ENCODE measurements around the gene PRR7. TPM values are rescaled to one million over a fixed set of nuclear protein-coding genes. Genes with fewer than 3 reads are reported as not detected.
A peak's percentile ranks its signal among the peaks of the same experiment; 100 is the strongest.

Gene PRR7
- polyA plus RNA-seq, 4 donors: 1.1 to 2.8 (median 2.3) TPM

DNA sequence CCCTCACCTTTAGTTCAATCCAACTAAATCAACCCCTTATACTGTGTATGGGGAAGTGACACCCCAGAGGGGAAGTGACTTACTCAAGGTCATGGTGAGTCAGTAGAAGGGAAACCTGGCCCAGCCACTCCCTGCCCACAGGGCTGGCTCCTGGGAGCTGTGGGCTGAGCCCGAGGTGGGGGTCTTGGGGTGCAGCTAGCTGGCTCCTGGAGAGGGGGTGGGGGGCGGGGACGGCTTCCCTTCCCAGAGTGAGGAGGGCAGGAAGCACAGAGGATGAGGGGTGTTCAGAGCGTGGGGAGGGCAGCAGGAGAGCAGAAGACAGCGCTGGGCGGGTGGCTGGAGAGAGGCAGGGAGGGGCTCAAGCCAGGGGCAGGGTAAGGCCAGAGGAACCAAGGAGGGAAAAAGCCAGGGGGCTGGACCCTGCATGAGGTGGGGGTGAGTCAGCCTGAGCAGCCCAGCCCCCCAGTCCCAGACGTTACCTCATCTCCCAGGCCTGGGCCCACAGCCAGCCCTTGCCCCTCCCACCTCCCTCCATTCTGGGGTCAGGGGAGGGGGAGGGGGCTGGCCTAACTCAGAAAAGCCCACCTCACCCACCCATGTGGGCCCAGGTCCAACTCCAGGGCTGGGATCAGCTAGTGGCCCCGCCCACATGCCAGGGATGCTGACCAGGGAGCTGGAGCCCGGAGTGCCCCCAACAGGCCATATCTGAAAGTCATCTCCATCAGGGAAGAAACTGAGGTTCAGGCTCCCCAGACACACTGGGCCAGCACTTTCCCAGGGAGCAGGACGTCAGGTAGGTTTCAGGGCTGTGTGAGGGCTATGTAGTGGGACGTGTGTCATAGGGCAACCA is 48.0 kb downstream of the PRR7 start:
- no peak for DNase-seq (ENCODE audit: low read depth in 4 of 4, low spot score in 2 of 4)

DNA sequence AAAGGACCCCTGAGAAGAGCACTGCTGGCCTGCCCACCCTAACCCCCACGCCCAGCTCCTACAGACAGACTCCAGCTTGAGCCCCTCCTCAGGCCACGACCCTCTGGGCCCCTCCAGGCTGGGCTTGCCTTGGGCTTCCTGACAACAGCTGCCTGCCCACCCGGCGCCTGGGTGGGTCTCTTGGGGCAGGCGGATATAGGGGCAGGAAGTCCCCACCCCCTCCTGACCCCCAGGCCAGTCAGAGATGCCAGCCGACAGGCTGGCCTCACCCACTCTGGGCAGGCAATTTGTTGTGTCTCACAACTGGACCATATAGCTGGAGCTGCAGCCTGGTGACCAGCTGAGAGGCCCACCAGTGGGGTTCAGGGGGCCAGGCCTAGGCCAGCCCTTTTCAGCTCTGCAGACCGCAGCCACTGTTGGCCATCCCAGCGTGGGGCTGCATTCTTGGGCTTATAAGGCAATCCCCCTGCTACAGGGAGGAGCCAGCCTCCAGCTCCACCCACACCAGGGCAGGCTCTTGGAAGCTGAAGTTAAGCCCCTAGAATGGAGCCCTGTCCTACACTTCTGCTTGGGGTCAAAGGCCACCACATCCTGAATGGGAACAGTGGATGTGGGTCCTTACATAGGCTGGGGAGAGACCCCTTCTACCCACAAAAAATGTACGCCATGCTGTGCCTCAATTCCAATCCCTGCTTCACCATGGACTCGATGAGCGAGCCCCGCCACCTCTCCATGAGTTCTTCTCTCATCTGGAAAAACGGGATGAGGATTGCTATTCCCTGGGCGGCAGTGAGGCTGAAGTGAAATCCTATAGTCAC is 48.8 kb downstream of the PRR7 start:
- DNase-seq (ENCODE audit: low read depth in 4 of 4, low spot score in 2 of 4): no peak

DNA sequence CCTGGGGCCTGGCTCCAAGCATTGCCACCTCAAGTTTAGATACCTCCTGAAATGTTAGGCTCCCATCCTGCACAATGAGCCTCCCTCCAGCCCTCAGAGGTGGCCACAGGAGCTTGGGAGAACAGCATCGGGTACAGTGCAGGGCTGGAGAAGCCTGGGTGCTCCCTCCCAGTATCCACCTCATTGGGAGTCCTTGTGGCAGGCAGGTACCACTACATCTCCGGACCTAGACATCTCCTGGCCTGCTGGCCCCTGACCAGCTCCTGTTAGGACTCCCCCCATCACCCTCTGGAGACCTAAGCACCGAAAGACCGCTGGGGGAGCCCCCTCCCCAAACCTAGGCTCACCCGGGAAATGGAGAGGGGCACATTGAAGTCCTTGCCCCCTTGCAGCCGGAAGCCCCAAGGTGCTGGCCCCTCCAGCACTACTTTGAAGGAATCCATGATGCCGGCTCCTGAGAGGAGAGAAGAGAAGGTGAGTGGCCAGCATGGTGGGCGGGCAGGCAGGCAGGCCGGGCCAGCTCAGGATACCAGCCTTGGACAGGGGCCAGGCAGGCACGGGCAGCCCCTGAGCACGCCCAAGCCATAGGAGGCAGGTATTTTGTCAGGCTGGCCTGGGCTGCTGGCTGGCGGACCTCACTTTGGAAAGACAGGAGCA is 49.6 kb downstream of the PRR7 start:
- DNase-seq (ENCODE audit: low read depth in 4 of 4, low spot score in 2 of 4): no peak

DNA sequence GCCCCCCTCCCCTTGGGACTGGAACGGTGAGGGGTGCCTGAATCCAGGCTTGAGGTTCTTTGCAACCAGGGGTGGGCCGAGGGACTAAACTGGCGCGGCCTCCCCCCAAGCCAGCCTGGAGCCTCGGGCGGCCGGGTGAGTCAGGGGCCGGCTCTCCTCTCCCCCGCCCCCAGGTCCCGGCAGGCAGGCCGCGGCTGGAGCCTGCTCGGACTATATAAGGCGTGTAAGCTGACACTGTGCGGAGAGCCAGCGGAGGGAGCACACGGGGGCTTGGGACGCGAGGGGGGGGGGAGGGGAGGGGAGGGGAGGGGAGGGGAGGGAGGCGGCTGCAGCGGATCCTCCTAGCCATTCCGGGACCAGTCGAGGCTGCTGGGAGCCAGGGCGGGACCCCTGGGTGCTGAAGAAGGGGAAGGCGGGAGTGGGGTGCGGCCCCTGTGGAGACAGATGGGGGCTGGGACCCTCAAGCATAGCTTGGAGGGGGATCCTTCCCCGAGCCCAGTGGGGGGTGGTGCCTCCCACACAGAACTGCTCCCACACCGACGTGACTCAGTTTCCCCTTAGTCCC is 50.2 kb downstream of the PRR7 start:
- DNase-seq (ENCODE audit: low read depth in 4 of 4, low spot score in 2 of 4): peak in 1 of 4 donors; percentile 79

DNA sequence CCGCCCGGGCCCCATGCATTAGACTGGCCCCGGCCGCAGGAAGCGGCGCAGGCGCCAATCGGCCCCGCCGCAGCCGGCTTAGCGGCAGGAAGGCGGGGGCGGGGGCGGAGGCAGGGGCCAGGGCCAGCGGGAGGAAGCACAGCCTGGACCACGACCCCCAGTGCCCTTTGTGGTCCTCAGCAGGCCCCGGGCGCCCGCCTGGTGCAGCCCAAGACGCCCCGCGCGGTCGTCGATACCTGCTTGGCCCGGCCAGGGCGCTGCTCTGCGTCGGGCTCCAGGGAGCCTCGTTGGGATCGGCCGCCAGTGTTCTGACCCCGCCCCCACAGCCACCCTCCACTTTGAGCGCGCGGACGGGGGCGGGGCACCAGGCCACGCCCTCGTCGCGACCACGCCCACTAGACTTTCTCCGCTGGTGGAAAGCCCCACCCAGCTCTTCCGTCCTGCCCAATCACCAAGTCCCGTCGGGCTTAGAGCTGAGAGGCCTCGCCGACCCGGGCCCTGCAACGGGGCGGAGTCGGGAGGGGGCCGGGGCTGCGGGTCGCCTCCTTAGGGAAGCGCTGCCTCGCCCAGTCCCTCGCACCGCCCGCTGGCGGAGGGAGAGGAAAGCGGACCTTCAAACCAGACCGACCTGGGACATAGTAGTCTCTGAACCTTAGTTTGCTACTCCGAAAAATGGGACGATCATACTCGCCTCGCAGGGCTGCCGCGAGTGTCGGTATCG is 50.8 kb downstream of the PRR7 start, which contains the start of gene PDLIM7:
TSS of gene PDLIM7 (minus strand) at position 313 of the 721 bp plus-strand sequence. CDS start 1,092 bp downstream, outside the sequence.
- DNase-seq (ENCODE audit: low read depth in 4 of 4, low spot score in 2 of 4): peak in 3 of 4 donors; percentile 94 to 96 (median 95)

DNA sequence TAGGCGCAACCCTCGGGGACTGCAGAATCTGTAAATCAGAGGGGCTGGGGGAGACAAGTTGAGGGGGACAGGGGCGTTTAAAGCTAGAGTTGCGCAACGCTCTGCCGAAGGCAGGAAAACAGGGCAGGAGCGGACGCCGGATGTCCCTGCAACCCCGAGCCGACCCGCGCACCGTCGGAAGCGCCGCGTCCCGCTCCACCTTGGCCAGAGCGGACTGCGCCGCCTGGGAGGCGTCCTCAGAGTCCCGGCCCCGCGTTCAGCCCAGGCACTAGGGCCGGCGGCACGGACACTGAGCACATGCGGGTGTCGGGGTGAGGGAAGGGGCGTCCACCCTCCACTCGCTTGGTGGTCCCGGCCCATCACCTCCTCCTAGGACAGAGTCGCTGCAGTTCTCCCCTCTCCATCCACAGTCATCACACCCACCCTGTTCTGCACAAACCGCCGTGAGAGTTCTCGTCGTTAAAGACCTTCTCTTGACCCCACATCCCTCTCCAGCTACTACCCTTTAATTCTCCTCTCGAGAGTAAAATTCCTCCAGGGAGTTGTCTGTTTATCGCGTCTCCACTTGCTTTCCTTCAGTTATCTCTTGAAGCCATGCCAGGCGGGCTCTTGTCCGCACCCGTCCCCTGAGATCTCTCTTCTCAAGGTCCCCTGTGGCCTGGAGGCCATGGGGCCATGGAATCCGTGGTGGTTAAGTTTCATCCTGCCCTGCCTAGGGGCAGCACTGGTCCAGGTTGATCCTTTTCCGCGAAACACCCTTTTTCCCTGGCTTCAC is 51.6 kb downstream of the PRR7 start:
- DNase-seq (ENCODE audit: low read depth in 4 of 4, low spot score in 2 of 4): no peak

DNA sequence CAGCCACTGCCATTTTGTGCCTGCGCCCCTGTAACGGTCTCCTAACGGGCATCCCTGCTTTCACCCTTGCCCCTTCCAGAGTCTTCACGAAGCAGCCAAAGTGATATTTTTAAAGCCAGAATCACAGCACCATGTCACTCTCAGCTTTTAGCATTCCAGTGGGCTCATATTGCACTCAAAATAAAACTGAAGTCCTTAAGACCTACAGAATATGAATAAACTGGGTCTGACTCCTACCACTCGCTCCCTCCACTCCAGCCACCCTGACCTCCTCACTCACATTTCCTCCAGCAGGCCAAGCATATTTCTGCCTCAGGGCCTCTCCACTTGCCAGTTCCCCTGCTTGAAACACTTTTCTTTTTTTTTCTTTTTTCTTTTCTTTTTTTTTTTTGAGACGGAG is 53.2 kb downstream of the PRR7 start:
- DNase-seq (ENCODE audit: low read depth in 4 of 4, low spot score in 2 of 4): no peak

DNA sequence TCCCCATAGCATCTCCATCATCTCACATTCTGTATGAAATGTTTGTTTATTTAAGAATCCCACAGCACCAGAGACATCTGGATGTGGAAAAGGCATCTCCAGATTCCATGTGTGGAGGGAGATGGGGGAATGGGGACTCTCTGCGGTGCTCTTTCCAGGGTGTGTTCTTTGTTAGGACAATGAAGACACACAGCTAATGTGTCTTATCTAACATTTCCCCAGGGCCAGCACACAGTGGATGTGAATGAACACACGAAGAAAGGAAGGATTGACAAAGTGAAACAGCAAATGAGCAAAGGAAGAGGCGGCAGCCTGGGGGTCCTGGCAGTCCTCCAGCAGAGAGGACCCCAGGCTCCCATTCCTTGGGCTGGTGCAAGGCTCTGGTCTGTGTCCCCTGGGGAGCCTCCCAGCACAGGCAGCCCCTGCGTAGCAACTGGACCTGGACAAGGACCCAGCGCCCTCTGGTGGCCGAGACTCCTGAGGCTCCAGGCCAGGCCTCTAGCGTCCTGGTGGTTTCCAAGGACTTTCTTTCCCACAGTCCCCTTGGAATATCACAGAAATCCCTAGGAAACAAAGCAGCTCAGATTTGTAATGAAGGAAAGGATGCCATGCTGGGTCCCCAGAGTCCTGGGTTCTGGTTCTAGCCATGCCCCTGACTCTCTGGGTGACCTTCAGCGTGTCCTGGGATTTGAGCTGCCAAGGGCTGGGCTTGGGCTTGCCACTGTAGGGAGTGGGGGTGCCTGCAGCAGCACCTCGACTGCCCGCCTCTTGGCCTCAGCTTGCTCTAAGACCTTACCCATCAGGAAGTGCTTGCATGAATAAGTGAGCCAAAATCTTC is 54.3 kb downstream of the PRR7 start:
- peak in 2 of 4 donors; percentile 78 to 84 for DNase-seq (ENCODE audit: low read depth in 4 of 4, low spot score in 2 of 4)

DNA sequence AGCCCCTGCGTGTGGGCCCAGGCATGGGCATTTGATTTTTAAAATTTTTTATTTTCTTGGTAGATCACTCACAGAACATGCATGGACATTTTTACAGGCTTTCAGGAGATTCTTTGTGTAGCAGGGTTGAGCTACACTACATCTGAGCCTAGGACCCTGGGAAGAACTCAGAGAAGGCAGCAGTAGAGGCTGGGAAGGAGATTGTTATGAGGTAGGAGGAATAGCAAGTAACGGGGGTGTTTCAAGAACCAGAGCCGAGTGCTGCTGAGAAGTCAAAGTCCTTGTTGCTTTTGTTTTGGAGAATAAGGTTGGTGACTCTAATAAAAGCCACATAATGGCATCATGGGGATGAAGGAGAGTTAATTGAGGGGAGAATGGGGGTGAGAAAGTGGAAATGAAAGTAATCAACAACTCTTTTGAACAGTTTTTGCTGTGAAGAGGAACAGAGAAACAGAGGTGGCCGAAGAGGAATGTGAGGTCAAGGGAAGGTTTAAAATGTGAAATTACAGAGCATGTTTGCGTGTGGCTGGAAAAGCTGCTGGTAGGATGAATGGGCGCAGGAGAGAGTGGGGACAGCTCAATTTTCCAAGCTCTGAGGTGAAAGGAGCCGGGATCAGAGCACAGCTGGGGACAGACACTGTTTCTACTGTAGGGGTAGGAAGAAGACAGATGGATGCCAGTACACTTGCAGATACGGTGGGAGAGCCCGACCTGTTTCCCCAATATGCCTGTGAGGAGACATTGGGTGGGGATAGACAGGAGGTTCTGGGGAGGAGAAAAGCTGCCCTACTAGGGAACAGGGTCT is 55.5 kb downstream of the PRR7 start:
- no peak for DNase-seq (ENCODE audit: low read depth in 4 of 4, low spot score in 2 of 4)

DNA sequence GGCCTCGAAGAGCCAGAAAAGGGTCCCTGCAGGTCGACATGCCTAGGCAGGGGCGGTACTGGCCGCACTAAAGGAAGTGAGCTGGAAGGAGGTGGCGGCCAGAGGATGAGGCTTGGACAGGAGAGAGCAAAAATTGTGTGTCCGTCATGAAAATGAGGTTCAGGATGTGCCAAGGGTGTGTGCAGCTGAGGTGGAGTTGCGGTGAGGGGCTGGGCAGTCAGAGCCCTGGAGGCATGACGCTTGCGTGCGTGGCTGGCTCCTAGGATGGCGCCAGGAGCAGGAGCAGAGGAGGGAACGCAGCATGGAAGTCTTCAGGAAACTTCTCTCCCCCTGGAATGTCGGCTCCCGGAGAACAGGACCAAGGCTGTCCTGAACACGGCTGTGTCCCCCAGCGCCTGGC is 56.3 kb downstream of the PRR7 start:
- no peak for DNase-seq (ENCODE audit: low read depth in 4 of 4, low spot score in 2 of 4)

DNA sequence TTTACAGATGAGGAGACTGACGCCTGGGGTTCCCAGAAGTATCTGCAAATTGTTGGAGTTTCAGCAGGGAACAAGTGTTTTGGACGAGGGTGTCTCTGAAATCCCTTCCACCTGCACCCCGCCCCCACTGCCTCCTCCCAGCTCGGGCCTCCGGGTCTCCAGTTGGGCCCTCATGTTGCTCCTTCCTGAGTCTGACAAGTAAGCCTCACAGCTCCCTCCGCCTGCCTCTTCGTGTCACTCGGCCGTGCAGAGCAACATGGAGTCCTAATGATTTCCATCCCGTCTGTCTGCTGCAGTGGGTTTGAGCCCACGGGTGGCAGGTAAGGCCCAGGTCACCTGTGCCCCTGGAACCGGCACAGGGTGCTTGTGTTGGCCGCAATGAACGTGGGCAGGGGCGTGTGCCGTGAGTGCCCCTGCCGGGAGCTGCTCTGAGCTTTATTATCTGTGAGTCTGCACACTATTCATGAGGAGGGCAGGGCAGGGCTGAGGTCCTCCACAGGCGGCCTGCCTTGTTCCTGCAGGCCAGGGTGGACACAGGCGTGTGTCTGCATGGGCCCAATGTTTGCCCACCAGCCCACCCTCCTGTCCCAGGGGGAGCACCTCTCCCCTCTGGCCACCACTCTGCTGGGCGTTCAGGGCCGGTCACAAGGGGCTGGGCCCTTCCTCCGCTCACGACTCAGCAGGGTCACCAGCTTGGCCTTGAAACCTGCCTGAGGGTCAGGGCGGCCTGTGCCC is 56.9 kb downstream of the PRR7 start:
- DNase-seq (ENCODE audit: low read depth in 4 of 4, low spot score in 2 of 4): no peak

DNA sequence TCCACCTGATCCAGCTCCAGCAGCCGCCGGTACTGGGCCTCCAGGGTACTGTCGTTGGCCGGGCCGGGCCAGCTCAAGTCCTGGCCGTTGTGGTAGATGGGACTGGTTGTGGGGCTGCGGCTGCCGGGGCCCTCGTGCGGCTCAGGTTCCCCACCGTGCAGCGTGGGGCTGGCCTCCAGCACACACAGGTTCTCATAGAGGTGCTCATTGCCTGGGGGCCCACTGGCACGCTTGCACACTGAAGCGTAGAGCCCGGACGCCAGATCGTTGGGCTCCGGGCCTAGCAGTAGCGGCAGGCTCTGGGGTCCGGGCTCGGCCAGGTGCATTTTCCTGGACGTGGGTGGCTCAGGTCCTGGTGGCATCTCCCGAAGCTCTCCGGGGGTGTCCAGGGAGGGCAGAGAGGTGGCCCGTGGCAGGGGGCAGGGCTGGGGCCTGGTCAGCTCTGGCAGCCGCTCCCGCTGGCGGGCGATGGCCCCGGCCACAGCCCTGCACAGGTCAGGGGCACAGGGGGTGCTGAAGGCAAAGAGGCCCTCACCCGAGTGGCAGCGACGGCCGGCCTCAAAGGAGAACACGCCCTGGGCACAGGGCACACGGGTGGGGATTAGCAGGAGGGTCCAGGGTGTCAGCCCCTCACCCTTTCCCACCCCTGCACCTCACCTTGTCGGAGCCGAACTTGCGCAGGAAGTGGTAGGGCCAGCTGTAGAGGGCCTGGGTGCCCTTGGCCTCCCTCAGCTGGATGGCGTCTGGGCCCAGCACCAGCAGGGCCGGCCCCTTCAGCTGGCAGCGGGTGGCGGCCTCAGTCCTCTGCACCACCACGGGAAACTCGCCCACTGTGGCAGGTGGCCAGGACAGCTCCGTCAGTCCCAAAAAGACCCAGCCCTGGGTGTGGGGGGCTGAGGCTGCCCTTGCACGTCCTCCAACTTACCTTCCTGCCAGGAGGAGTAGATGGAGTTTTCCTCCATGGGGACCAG is 57.8 kb downstream of the PRR7 start:
- DNase-seq (ENCODE audit: low read depth in 4 of 4, low spot score in 2 of 4): no peak

DNA sequence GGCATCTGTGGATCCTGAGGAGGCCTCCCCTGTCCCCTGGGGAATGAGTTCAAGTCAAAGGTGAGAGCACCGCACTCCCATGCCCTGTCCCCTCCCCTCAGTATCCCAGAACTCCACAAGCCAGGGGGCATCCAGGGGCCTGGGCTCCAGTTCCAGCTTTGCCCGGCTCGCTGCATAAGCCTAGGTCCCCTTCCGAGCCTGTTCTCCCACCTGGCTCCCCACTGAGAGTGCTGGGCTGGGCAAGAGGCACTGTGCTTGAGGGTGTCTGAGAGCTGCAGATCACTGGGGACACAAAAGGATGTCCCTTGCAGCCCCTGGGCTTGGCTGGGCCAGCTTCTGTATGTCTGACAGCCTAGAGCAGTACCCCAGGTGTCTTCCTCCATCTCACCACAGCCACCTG is 58.5 kb downstream of the PRR7 start:
- no peak for DNase-seq (ENCODE audit: low read depth in 4 of 4, low spot score in 2 of 4)

All from left renal cortex interstitium (tissue), 4 donors.